Transverse colon (tissue), 3 donors: ENCODE measurements around the gene RPAIN.

Source experiments
- CTCF ChIP-seq, 5 experiments: fragments of 200-600 bp in 3 of 5; fragments of 450-650 bp in 2 of 5; sonication (generic) in 3 of 5; IDR thresholded peaks; 1 replicate in 2 of 5; 2 replicates in 3 of 5; pipeline ENCODE4 v1.5.1; 2016 to 2017; ENCODE audit warnings: antibody characterized with exemption in 5 of 5, inconsistent platforms in 3 of 5, mild to moderate bottlenecking in 2 of 5, moderate library complexity in 1 of 5
- EP300 ChIP-seq: sonication (generic); formaldehyde crosslinking; IDR thresholded peaks from one replicate; pipeline ENCODE4 v1.6.1; 2017; ENCODE audit warnings: antibody characterized with exemption, low read depth
- POLR2A ChIP-seq: fragments of 450-650 bp; IDR thresholded peaks from one replicate; pipeline ENCODE4 v1.6.1; 2016; ENCODE audit warnings: antibody characterized with exemption, mild to moderate bottlenecking, moderate library complexity

GRCh38 chr17:5480962-5481361, 61.0 kb downstream of the RPAIN start:
- TF ChIP-seq CTCF (IDR thresholded peaks at IDR 0.05), result no peak
- no peak for TF ChIP-seq EP300
- TF ChIP-seq POLR2A, result no peak
